Pons (tissue), 1 donor: ENCODE results near the gene SRCAP.

ENCODE experiments used
- DNase-seq: peaks from one replicate; pipeline ENCODE4 v3.0.0-alpha.2; 2016; ENCODE audit warnings: low spot score

Gene SRCAP

GRCh38 chr16:30698816-30699614 is at the start of gene SRCAP:
Gene SRCAP, plus strand, starts transcription at chr16:30699171. Its CDS starts 1,654 bp downstream, at chr16:30700825.
- DNase-seq, result peak; percentile 80

GRCh38 chr16:30649725-30650368 is 49.1 kb upstream of the SRCAP start:
- DNase-seq, result peak; percentile 37

- peak; percentile 100 for DNase-seq
Measured at GRCh38 chr16:30650369-30651123, 48.4 kb upstream of the SRCAP start, which contains the start of gene PRR14. Gene PRR14, plus strand, starts transcription at chr16:30650960. Its CDS starts 686 bp downstream, at chr16:30651646.

GRCh38 chr16:30651124-30652004 is 47.6 kb upstream of the SRCAP start:
- peak; percentile 47 for DNase-seq

- no peak for DNase-seq
Measured at GRCh38 chr16:30652005-30652296, 47.0 kb upstream of the SRCAP start.

- DNase-seq, result no peak
Measured at GRCh38 chr16:30652718-30653117, 46.3 kb upstream of the SRCAP start.

GRCh38 chr16:30654856-30655255 is 44.1 kb upstream of the SRCAP start:
- no peak for DNase-seq

- no peak for DNase-seq
Measured at GRCh38 chr16:30655815-30656347, 43.1 kb upstream of the SRCAP start.

- DNase-seq, result no peak
Measured at GRCh38 chr16:30656388-30656787, 42.6 kb upstream of the SRCAP start.

- DNase-seq, result no peak
Measured at GRCh38 chr16:30656974-30657865, 41.8 kb upstream of the SRCAP start.

GRCh38 chr16:30657866-30658730 is 40.9 kb upstream of the SRCAP start, which contains the start of gene FBRS:
Gene FBRS, plus strand, starts transcription at chr16:30658431. Its CDS starts 1,088 bp downstream, at chr16:30659519.
- DNase-seq, result peak; percentile 100

GRCh38 chr16:30658731-30659506 is 40.1 kb upstream of the SRCAP start:
- peak; percentile 98 for DNase-seq

GRCh38 chr16:30659507-30660423 is 39.2 kb upstream of the SRCAP start:
- no peak for DNase-seq

- no peak for DNase-seq
Measured at GRCh38 chr16:30660424-30661261, 38.3 kb upstream of the SRCAP start.

GRCh38 chr16:30662449-30662848 is 36.5 kb upstream of the SRCAP start:
- no peak for DNase-seq

- DNase-seq, result no peak
Measured at GRCh38 chr16:30663038-30663437, 35.9 kb upstream of the SRCAP start.

- DNase-seq, result no peak
Measured at GRCh38 chr16:30663820-30664219, 35.2 kb upstream of the SRCAP start.
